ENCODE data around the gene ZNF438.

The ZNF438 gene

DNA sequence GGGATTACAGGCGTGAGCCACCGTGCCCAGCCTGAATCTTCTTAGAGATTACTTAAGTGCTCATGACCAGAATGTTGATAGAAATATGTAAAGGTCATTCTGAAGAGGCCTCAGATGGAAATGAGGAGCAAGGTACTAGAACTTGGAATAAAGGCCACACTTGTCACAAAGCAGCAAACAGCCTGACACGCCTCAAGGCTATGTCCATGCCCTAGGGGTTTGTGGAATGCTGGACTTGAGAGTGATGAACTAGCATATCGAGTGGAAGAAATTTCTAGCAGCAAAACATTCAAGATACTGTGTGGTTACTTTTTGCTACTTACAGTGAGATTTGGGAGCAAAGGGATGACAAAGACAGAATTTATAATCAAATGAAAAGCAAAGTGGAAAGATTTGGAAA, 39.0 kb downstream of the ZNF438 start:
- TF ChIP-seq CTCF (IDR thresholded peaks at IDR 0.05; ENCODE audit: low read depth, low read length, poor library complexity, severe bottlenecking) = no peak
- no peak for TF ChIP-seq EZH2phosphoT487 (IDR thresholded peaks at IDR 0.05; ENCODE audit: borderline replicate concordance, low read length)
- no peaks in the 10 kb centered on the region for H3K36me3 ChIP-seq (ENCODE audit: control insufficient read depth, low read length)
- no peaks in the 10 kb centered on the region for H3F3A ChIP-seq (ENCODE audit: control insufficient read depth, insufficient read depth)
- no peaks in the 10 kb centered on the region for H3K9me2 ChIP-seq (replicated peaks; ENCODE audit: control insufficient read depth, low read length)
- no peaks in the 10 kb centered on the region for H3K27me3 ChIP-seq (ENCODE audit: control insufficient read depth, low read length)
- no peaks in the 10 kb centered on the region for H4K20me1 ChIP-seq (ENCODE audit: control insufficient read depth, insufficient read depth, low read depth, low read length)
- no peak overlapping the region for H3K4me3 ChIP-seq (ENCODE audit: low read length)
- H3K79me2 ChIP-seq (ENCODE audit: control insufficient read depth, low read length) = no peaks in the 10 kb centered on the region
- H3K4me1 ChIP-seq (ENCODE audit: control insufficient read depth, low read length) = no peaks in the 10 kb centered on the region
- H3K4me2 ChIP-seq (ENCODE audit: low read length) = no peak overlapping the region
- no peaks in the 10 kb centered on the region; the same call in 1 of the 2 replicates for H3K9me3 ChIP-seq (ENCODE audit: control insufficient read depth, insufficient read depth, low read length)
- H3K27ac ChIP-seq (ENCODE audit: low read depth, low read length) = no peak overlapping the region

GRCh38 chr10:30991647-30992011, 40.0 kb downstream of the ZNF438 start:
- no peaks in the 10 kb centered on the region; the same call in 1 of the 2 replicates for H3K9me3 ChIP-seq (ENCODE audit: control insufficient read depth, insufficient read depth, low read length)
- H3F3A ChIP-seq (ENCODE audit: control insufficient read depth, insufficient read depth) = no peaks in the 10 kb centered on the region
- H3K79me2 ChIP-seq (ENCODE audit: control insufficient read depth, low read length) = no peaks in the 10 kb centered on the region
- H3K4me1 ChIP-seq (ENCODE audit: control insufficient read depth, low read length) = no peaks in the 10 kb centered on the region
- H3K36me3 ChIP-seq (ENCODE audit: control insufficient read depth, low read length) = no peaks in the 10 kb centered on the region
- no peak overlapping the region for H3K4me2 ChIP-seq (ENCODE audit: low read length)
- H3K27me3 ChIP-seq (ENCODE audit: control insufficient read depth, low read length) = no peaks in the 10 kb centered on the region
- H3K27ac ChIP-seq (ENCODE audit: low read depth, low read length) = no peak overlapping the region
- no peak for TF ChIP-seq CTCF (IDR thresholded peaks at IDR 0.05; ENCODE audit: low read depth, low read length, poor library complexity, severe bottlenecking)
- TF ChIP-seq EZH2phosphoT487 (IDR thresholded peaks at IDR 0.05; ENCODE audit: borderline replicate concordance, low read length) = no peak
- no peaks in the 10 kb centered on the region for H3K9me2 ChIP-seq (replicated peaks; ENCODE audit: control insufficient read depth, low read length)
- no peak overlapping the region for H3K4me3 ChIP-seq (ENCODE audit: low read length)
- H4K20me1 ChIP-seq (ENCODE audit: control insufficient read depth, insufficient read depth, low read depth, low read length) = no peaks in the 10 kb centered on the region

DNA sequence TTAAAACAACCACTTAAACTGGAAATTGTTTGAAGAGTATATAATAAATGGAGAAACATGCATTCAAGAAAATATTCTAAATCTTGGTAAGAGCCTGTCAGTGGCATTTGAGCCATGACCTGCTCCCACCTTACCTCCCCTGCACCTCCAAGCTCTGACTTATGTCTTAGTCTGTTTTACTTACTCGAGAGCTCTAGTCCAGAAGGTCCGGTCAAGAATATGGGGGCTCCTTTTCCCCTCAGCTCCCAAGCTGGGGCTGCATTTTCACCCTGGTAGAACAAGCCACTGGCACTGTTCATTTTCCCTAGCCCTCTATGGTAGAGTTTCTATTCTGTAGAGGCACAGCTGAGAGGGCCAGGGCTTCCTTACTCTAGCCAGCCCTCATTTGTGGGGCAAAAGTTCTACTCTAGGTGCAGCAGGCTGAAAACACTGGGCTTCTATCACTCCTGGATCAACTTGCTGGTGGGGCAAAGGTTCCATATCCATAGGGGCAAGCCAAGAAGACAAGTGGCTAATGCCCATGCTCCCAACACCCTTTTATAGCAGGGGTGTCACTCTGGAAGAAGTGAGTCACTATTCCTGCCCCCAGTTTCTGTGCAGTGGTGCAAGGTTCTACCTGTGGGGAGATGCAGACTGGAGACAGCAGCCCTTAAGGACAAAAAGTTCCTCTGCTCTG, 40.6 kb downstream of the ZNF438 start:
- no peaks in the 10 kb centered on the region for H4K20me1 ChIP-seq (ENCODE audit: control insufficient read depth, insufficient read depth, low read depth, low read length)
- H3K36me3 ChIP-seq (ENCODE audit: control insufficient read depth, low read length) = no peaks in the 10 kb centered on the region
- no peaks in the 10 kb centered on the region for H3K79me2 ChIP-seq (ENCODE audit: control insufficient read depth, low read length)
- no peak overlapping the region for H3K4me2 ChIP-seq (ENCODE audit: low read length)
- H3K27me3 ChIP-seq (ENCODE audit: control insufficient read depth, low read length) = no peaks in the 10 kb centered on the region
- H3K4me3 ChIP-seq (ENCODE audit: low read length) = no peak overlapping the region
- no peaks in the 10 kb centered on the region for H3K9me2 ChIP-seq (replicated peaks; ENCODE audit: control insufficient read depth, low read length)
- no peaks in the 10 kb centered on the region for H3F3A ChIP-seq (ENCODE audit: control insufficient read depth, insufficient read depth)
- TF ChIP-seq CTCF (IDR thresholded peaks at IDR 0.05; ENCODE audit: low read depth, low read length, poor library complexity, severe bottlenecking) = no peak
- H3K9me3 ChIP-seq (ENCODE audit: control insufficient read depth, insufficient read depth, low read length) = no peaks in the 10 kb centered on the region; the same call in 1 of the 2 replicates
- no peak overlapping the region for H3K27ac ChIP-seq (ENCODE audit: low read depth, low read length)
- no peaks in the 10 kb centered on the region for H3K4me1 ChIP-seq (ENCODE audit: control insufficient read depth, low read length)

Data from DOHH2 (cell line).